Neural progenitor cell (in vitro differentiated cells): Measurements from ENCODE around the gene CUL7. TPM values are rescaled to one million over a fixed set of nuclear protein-coding genes. Genes with fewer than 3 reads are reported as not detected.

Experiments used
- DNase-seq: peaks from one replicate; pipeline ENCODE4 v3.0.0-alpha.2; 2016; ENCODE audit warnings: low spot score
- H2AFZ ChIP-seq: fragments of 200-600 bp; sonication (generic); replicated peaks from 2 replicates; pipeline ENCODE4 v1.6.1; 2016; ENCODE audit warnings: antibody characterized with exemption
- H3F3A ChIP-seq: fragments of 200-600 bp; sonication (generic); 2 replicates; pipeline ENCODE4 v1.6.1; 2016; ENCODE audit warnings: antibody characterized with exemption, low read depth
- H3K27ac ChIP-seq: fragments of 200-600 bp; sonication (generic); 2 replicates; pipeline ENCODE4 v1.5.1; 2016; ENCODE audit warnings: mild to moderate bottlenecking
- H3K27me3 ChIP-seq: fragments of 200-600 bp; sonication (generic); 2 replicates; pipeline ENCODE4 v1.6.1; 2016; ENCODE audit warnings: mild to moderate bottlenecking, moderate library complexity
- H3K36me3 ChIP-seq: fragments of 200-600 bp; sonication (generic); 2 replicates; pipeline ENCODE4 v1.5.1; 2016
- H3K4me1 ChIP-seq: fragments of 200-600 bp; sonication (generic); 2 replicates; pipeline ENCODE4 v1.6.1; 2016; ENCODE audit warnings: mixed run types
- H3K4me2 ChIP-seq: fragments of 200-600 bp; sonication (generic); 2 replicates; pipeline ENCODE4 v1.6.1; 2016
- H3K4me3 ChIP-seq: fragments of 200-600 bp; sonication (generic); 2 replicates; pipeline ENCODE4 v1.5.1; 2016
- H3K79me2 ChIP-seq: fragments of 200-600 bp; sonication (generic); 2 replicates; pipeline ENCODE4 v1.6.1; 2016; ENCODE audit warnings: low read depth
- H3K9ac ChIP-seq: fragments of 200-600 bp; sonication (generic); 2 replicates; pipeline ENCODE4 v1.6.1; 2016
- H3K9me3 ChIP-seq: fragments of 200-600 bp; sonication (generic); 2 replicates; pipeline ENCODE4 v1.5.1; 2016; ENCODE audit warnings: low read depth
- H4K20me1 ChIP-seq: fragments of 200-600 bp; sonication (generic); 2 replicates; pipeline ENCODE4 v1.6.1; 2016; ENCODE audit warnings: low read depth
- H3K27ac Mint-ChIP-seq: 3 replicates; pipeline ENCODE4 v1.8.0; 2021; ENCODE audit warnings: mixed read lengths
- H3K27me3 Mint-ChIP-seq: 2 replicates; pipeline ENCODE4 v1.8.0; 2022; ENCODE audit warnings: low read depth, mild to moderate bottlenecking, inconsistent platforms, moderate library complexity, mixed read lengths; ENCODE audit not compliant: insufficient read depth
- H3K36me3 Mint-ChIP-seq: 3 replicates; pipeline ENCODE4 v1.8.0; 2021; ENCODE audit warnings: mixed read lengths
- H3K4me1 Mint-ChIP-seq: 3 replicates; pipeline ENCODE4 v1.8.0; 2021; ENCODE audit warnings: mixed read lengths
- H3K4me3 Mint-ChIP-seq: 3 replicates; pipeline ENCODE4 v1.8.0; 2021; ENCODE audit warnings: mild to moderate bottlenecking, moderate library complexity, mixed read lengths
- H3K9me3 Mint-ChIP-seq: 3 replicates; pipeline ENCODE4 v1.8.0; 2020; ENCODE audit warnings: mixed read lengths
- CTCF ChIP-seq: fragments of 200-600 bp; sonication (generic); IDR thresholded peaks from 2 replicates; pipeline ENCODE4 v1.5.1; 2017; ENCODE audit warnings: antibody characterized with exemption, mild to moderate bottlenecking
- EZH2 ChIP-seq: fragments of 200-600 bp; sonication (generic); IDR thresholded peaks from 2 replicates; pipeline ENCODE4 v1.6.1; 2017; ENCODE audit warnings: antibody characterized with exemption, mild to moderate bottlenecking, moderate library complexity
- EZH2phosphoT487 ChIP-seq: fragments of 200-600 bp; sonication (generic); IDR thresholded peaks from 2 replicates; pipeline ENCODE4 v1.6.1; 2017; ENCODE audit warnings: antibody characterized with exemption
- total RNA-seq: library from RNA; depleted of rRNA; stranded (reverse); fragments of >200 nt; gene quantifications from 2 replicates; pipeline ENCODE4 v1.2.3, GENCODE V29; 2015; ENCODE audit warnings: low replicate concordance

The CUL7 gene
- total RNA-seq, 1 donor from 2014 or later = 23.1 TPM

GRCh38 chr6:43093436-43094289, 40.0 kb upstream of the CUL7 start:
- Mint-ChIP-seq H3K4me1 (peaks cover 78% of the 10 kb centered on the region), H3K9me3 (no peaks in the 10 kb centered on the region), H3K36me3 (peaks cover 2% of the 10 kb centered on the region), H3K27me3 (peaks cover 4% of the 10 kb centered on the region), H3K27ac (peak overlapping the region; percentile 82), H3K4me3 (peak overlapping the region; percentile 62)
- Histone ChIP-seq H3K27ac (no peak overlapping the region), H3K4me1 (peaks cover 62% of the 10 kb centered on the region), H3K4me2 (peak overlapping the region; percentile 20), H3K4me3 (no peak overlapping the region), H3K79me2 (peaks cover 97% of the 10 kb centered on the region), H3K9ac (no peak overlapping the region), H3F3A (peaks cover 63% of the 10 kb centered on the region), H3K27me3 (no peaks in the 10 kb centered on the region), H2AFZ (no peak overlapping the region), H4K20me1 (peaks cover 48% of the 10 kb centered on the region), H3K36me3 (no peaks in the 10 kb centered on the region), H3K9me3 (no peaks in the 10 kb centered on the region)
- DNase-seq = no peak
- no peak for TF ChIP-seq EZH2phosphoT487
- no peak for TF ChIP-seq EZH2
- TF ChIP-seq CTCF = no peak

- Mint-ChIP-seq H3K27ac (peak overlapping the region; percentile 85), H3K4me3 (no peak overlapping the region), H3K27me3 (no peaks in the 10 kb centered on the region), H3K4me1 (peaks cover 73% of the 10 kb centered on the region), H3K9me3 (no peaks in the 10 kb centered on the region), H3K36me3 (peaks cover 2% of the 10 kb centered on the region)
- H3K9me3 ChIP-seq = no peaks in the 10 kb centered on the region
- H3K4me2 ChIP-seq = no peak overlapping the region
- H3K27me3 ChIP-seq = no peaks in the 10 kb centered on the region
- peaks cover 97% of the 10 kb centered on the region for H3K79me2 ChIP-seq
- peaks cover 63% of the 10 kb centered on the region for H3K4me1 ChIP-seq
- peaks cover 67% of the 10 kb centered on the region for H3F3A ChIP-seq
- DNase-seq = no peak
- no peak for TF ChIP-seq EZH2phosphoT487
- TF ChIP-seq CTCF = no peak
- TF ChIP-seq EZH2 = no peak
- H2AFZ ChIP-seq = no peak overlapping the region
- H4K20me1 ChIP-seq = peaks cover 55% of the 10 kb centered on the region
- no peak overlapping the region for H3K4me3 ChIP-seq
- H3K9ac ChIP-seq = no peak overlapping the region
- H3K36me3 ChIP-seq = no peaks in the 10 kb centered on the region
- H3K27ac ChIP-seq = no peak overlapping the region
Measured at GRCh38 chr6:43092635-43093034, 39.0 kb upstream of the CUL7 start.

GRCh38 chr6:43091436-43091991, 37.9 kb upstream of the CUL7 start:
- peaks cover 2% of the 10 kb centered on the region for H3K27me3 Mint-ChIP-seq
- Histone ChIP-seq H3K9ac (no peak overlapping the region), H3F3A (peaks cover 59% of the 10 kb centered on the region), H3K79me2 (peaks cover 97% of the 10 kb centered on the region), H3K27me3 (no peaks in the 10 kb centered on the region), H3K36me3 (no peaks in the 10 kb centered on the region), H3K4me3 (no peak overlapping the region), H3K4me1 (peaks cover 57% of the 10 kb centered on the region), H3K27ac (peak overlapping the region; percentile 94), H4K20me1 (peaks cover 54% of the 10 kb centered on the region), H2AFZ (no peak overlapping the region), H3K4me2 (peak overlapping the region; percentile 74), H3K9me3 (no peaks in the 10 kb centered on the region)
- TF ChIP-seq EZH2phosphoT487 = no peak
- TF ChIP-seq EZH2 = no peak
- TF ChIP-seq CTCF = no peak
- peaks cover 2% of the 10 kb centered on the region for H3K36me3 Mint-ChIP-seq
- H3K4me3 Mint-ChIP-seq = no peak overlapping the region
- H3K4me1 Mint-ChIP-seq = peaks cover 65% of the 10 kb centered on the region
- H3K9me3 Mint-ChIP-seq = no peaks in the 10 kb centered on the region
- DNase-seq = no peak
- H3K27ac Mint-ChIP-seq = no peak overlapping the region
